Endothelial cell of umbilical vein (primary cell): Measurements from ENCODE around the gene USP4. TPM values are rescaled to one million over a fixed set of nuclear protein-coding genes. Genes with fewer than 3 reads are reported as not detected.
A peak's percentile ranks its signal among the peaks of the same experiment; 100 is the strongest.

ENCODE experiments used
- BruUV-seq: library from RNA; stranded (reverse); fragments of 400-500 nt; replicated peaks from 2 replicates; lab custom pipeline; 2021; lab: Mats Ljungman, UMichigan
- CTCF ChIA-PET: fragments of 300-600, 350-600 bp; sonication (Branson Sonifier 250); formaldehyde crosslinking; loops from one replicate; lab custom pipeline; 2021; ENCODE audit warnings: antibody characterized with exemption, inconsistent platforms; lab: Charles Lee
- POLR2A ChIA-PET: fragments of 300-600, 350-600 bp; sonication (Branson Sonifier 250); formaldehyde crosslinking; loops from one replicate; lab custom pipeline; 2021; ENCODE audit warnings: antibody characterized with exemption, inconsistent platforms; lab: Charles Lee
- DNase-seq: peaks from one replicate; pipeline ENCODE4 v3.0.0-alpha.2; 2011; ENCODE audit warnings: low read depth, low spot score
- FAIRE-seq: peaks from 2 replicates; lab custom pipeline; 2011; peaks lifted over from hg19 to GRCh38; lab: Jason Lieb, UNC
- H2AFZ ChIP-seq: 2 replicates; pipeline ENCODE4 v1.6.0; 2012; ENCODE audit warnings: low read depth, low read length, control low read depth, inconsistent platforms
- H3K27ac ChIP-seq: 2 replicates; pipeline ENCODE4 v1.5.1; 2011; ENCODE audit warnings: low read depth, mild to moderate bottlenecking, control low read depth, low read length, moderate library complexity; ENCODE audit not compliant: insufficient read depth
- H3K27me3 ChIP-seq, 2 experiments: 2 replicates each; pipeline versions ENCODE4 v1.6.0 to v1.6.1; 2011; ENCODE audit warnings: low read length in 2 of 2, mixed read lengths in 1 of 2; ENCODE audit not compliant: control insufficient read depth in 2 of 2, insufficient read depth in 2 of 2
- H3K36me3 ChIP-seq, 2 experiments: 2 replicates in 1 of 2; 3 replicates in 1 of 2; pipeline ENCODE4 v1.5.1; 2011; ENCODE audit warnings: low read length in 2 of 2, mild to moderate bottlenecking in 1 of 2, moderate library complexity in 1 of 2; ENCODE audit not compliant: control insufficient read depth in 2 of 2, insufficient read depth in 2 of 2; ENCODE audit errors: extremely low read depth in 1 of 2
- H3K4me1 ChIP-seq: 3 replicates; pipeline ENCODE4 v1.5.1; 2011; ENCODE audit warnings: mild to moderate bottlenecking, low read length; ENCODE audit not compliant: control insufficient read depth, insufficient read depth; ENCODE audit errors: extremely low read depth
- H3K4me2 ChIP-seq: 2 replicates; pipeline ENCODE4 v1.6.1; 2011; ENCODE audit warnings: low read length, control low read depth, mixed read lengths; ENCODE audit not compliant: insufficient read depth
- H3K4me3 ChIP-seq, 3 experiments: fragments of 200-600 bp in 1 of 3; sonication (generic), shearing (Covaris generic) in 1 of 3; replicated peaks in 1 of 3; 2 replicates each; pipeline ENCODE4 v1.5.1; 2011 to 2016; ENCODE audit warnings: control low read depth in 3 of 3, low read length in 3 of 3, mild to moderate bottlenecking in 2 of 3, inconsistent platforms in 1 of 3, low read depth in 1 of 3, moderate library complexity in 1 of 3; ENCODE audit not compliant: insufficient read depth in 1 of 3
- H3K79me2 ChIP-seq: 2 replicates; pipeline ENCODE4 v1.6.0; 2012; ENCODE audit warnings: low read length, inconsistent platforms; ENCODE audit not compliant: control insufficient read depth, insufficient read depth
- H3K9ac ChIP-seq: replicated peaks from 2 replicates; pipeline ENCODE3; 2011; ENCODE audit warnings: low read length, control low read depth; ENCODE audit not compliant: insufficient read depth; ENCODE audit errors: extremely low read depth
- H3K9me1 ChIP-seq: replicated peaks from 3 replicates; pipeline ENCODE4 v1.6.0; 2011; ENCODE audit warnings: mild to moderate bottlenecking, low read length; ENCODE audit not compliant: control insufficient read depth, insufficient read depth; ENCODE audit errors: extremely low read depth
- H3K9me3 ChIP-seq: replicated peaks from 2 replicates; pipeline ENCODE4 v1.5.1; 2012; ENCODE audit warnings: low read length, inconsistent platforms; ENCODE audit not compliant: control insufficient read depth, insufficient read depth
- H4K20me1 ChIP-seq: replicated peaks from 2 replicates; pipeline ENCODE3; 2011; ENCODE audit warnings: mild to moderate bottlenecking, low read length; ENCODE audit not compliant: control insufficient read depth, insufficient read depth; ENCODE audit errors: extremely low read depth
- CTCF ChIP-seq, 2 donors: IDR thresholded peaks; 1 replicate in 1 of 2; 2 replicates in 1 of 2; pipeline ENCODE4 v1.5.1; 2011; ENCODE audit warnings: low read length in 2 of 2, mild to moderate bottlenecking in 2 of 2, moderate library complexity in 2 of 2, control low read depth in 1 of 2, inconsistent platforms in 1 of 2, low read depth in 1 of 2; ENCODE audit not compliant: insufficient read depth in 1 of 2; ENCODE audit errors: extremely low read depth in 1 of 2
- EZH2 ChIP-seq: IDR thresholded peaks from 2 replicates; pipeline ENCODE4 v1.6.1; 2012; ENCODE audit warnings: borderline replicate concordance, low read depth, mild to moderate bottlenecking, moderate library complexity, low read length, inconsistent platforms; ENCODE audit not compliant: severe bottlenecking
- FOS ChIP-seq: IDR thresholded peaks from 2 replicates; pipeline ENCODE4 v1.6.1; 2011; ENCODE audit warnings: mild to moderate bottlenecking, low read length, moderate library complexity, borderline replicate concordance; ENCODE audit not compliant: insufficient read depth
- GATA2 ChIP-seq: IDR thresholded peaks from 2 replicates; pipeline ENCODE4 v1.7.0; 2011; ENCODE audit warnings: low read depth, mild to moderate bottlenecking, moderate library complexity, mixed read lengths, low read length; ENCODE audit not compliant: insufficient read length, insufficient read depth
- JUN ChIP-seq: IDR thresholded peaks from 2 replicates; pipeline ENCODE4 v1.6.1; 2011; ENCODE audit warnings: borderline replicate concordance, low read depth; ENCODE audit not compliant: insufficient read length, insufficient read depth
- MAX ChIP-seq: IDR thresholded peaks from 2 replicates; pipeline ENCODE4 v1.6.1; 2011; ENCODE audit not compliant: insufficient read depth, insufficient read length
- MYC ChIP-seq: IDR thresholded peaks from one replicate; pipeline ENCODE4 v1.6.1; 2011; ENCODE audit warnings: mild to moderate bottlenecking, low read depth, low read length
- POLR2A ChIP-seq: IDR thresholded peaks from 2 replicates; pipeline ENCODE4 v1.6.1; 2012; ENCODE audit warnings: low read depth, mild to moderate bottlenecking, control low read depth, low read length
- POLR2AphosphoS5 ChIP-seq: IDR thresholded peaks from 2 replicates; pipeline ENCODE4 v1.6.1; 2012; ENCODE audit warnings: low read depth, mild to moderate bottlenecking, control low read depth, low read length, moderate library complexity; ENCODE audit not compliant: insufficient read depth
- dilution Hi-C: fragments of 300-500 bp; cut with MboI; formaldehyde crosslinking; loops from one replicate; pipeline ENCODE4 v1.15.0; 2019; ENCODE audit warnings: low sequenced_read_pairs; ENCODE audit not compliant: extremely low pct_ligation_motif_present
- intact Hi-C: fragments of 100-400 bp; cut with micrococcal nuclease; formaldehyde crosslinking; loops from one replicate; pipeline ENCODE4 v1.10.0; 2022
- polyA plus RNA-seq, 4 experiments: library from polyadenylated mRNA; depleted of rRNA in 3 of 4; stranded (reverse) in 3 of 4; unstranded in 1 of 4; fragments of >200 nt; gene quantifications; 2 replicates each; pipeline versions ENCODE4 v1.2.1 to v1.2.3, GENCODE V29; 2011 to 2012; ENCODE audit warnings: missing spikeins in 1 of 4
- total RNA-seq: library from RNA; stranded (reverse); gene quantifications from 2 replicates; pipeline ENCODE4 v1.2.3, GENCODE V29; 2021

Gene USP4
- total and polyA plus RNA-seq, 2 donors (not counting 3 experiments of a cell fraction or from before 2014, with no cell fraction given) = 39.1 to 61.3 TPM

- peak overlapping the region; percentile 66 for H3K27ac ChIP-seq
- peak; percentile 84 for FAIRE-seq
- intact Hi-C loops = loop anchor here (1.0 kb wide), 3 partner anchors 14 to 53 kb away; partner anchors contain the start of genes TCTA and USP4
- H3K27me3 ChIP-seq = no peaks in the 10 kb centered on the region
- H3K36me3 ChIP-seq = peaks cover 15 to 22% of the 10 kb centered on the region in 2 experiments
- H3K79me2 ChIP-seq = peaks cover 29% of the 10 kb centered on the region
- peak; percentile 79 for DNase-seq
- CTCF ChIA-PET = interaction anchor here (0.9 to 8.2 kb wide), 9 partner anchors 11 to 188 kb away, joined by 3 to 68 read pairs (median 4); partner anchors contain the start of genes KLHDC8B, NICN1, RHOA and TCTA
- peak overlapping the region in 1 of 3 experiments; percentile 20 for H3K4me3 ChIP-seq
- no peak overlapping the region for H2AFZ ChIP-seq
- dilution Hi-C loops = no loop called here
- TF ChIP-seq FOS = no peak
- no peak for TF ChIP-seq MAX
- TF ChIP-seq POLR2A = no peak
- no peak for TF ChIP-seq JUN
- no peak for TF ChIP-seq CTCF (IDR thresholded peaks at IDR 0.05; ENCODE audit: extremely low read depth in 1 of 2, insufficient read depth in 1 of 2, low read depth in 1 of 2, low read length in 2 of 2)
- no peak for TF ChIP-seq POLR2AphosphoS5
- TF ChIP-seq EZH2 = no peak
- no peak for TF ChIP-seq MYC
- no peak for TF ChIP-seq GATA2
- H3K4me2 ChIP-seq = peak overlapping the region; percentile 67
- peak overlapping the region; percentile 32 for H3K9ac ChIP-seq
- no peaks in the 10 kb centered on the region for H4K20me1 ChIP-seq
- no peaks in the 10 kb centered on the region for H3K9me1 ChIP-seq
- no peaks in the 10 kb centered on the region for H3K9me3 ChIP-seq
- TSS peak; percentile 79 for BruUV-seq
- H3K4me1 ChIP-seq = peaks cover 31% of the 10 kb centered on the region
- POLR2A ChIA-PET = interaction anchor here (0.8 to 3.7 kb wide), 3 partner anchors 14 to 70 kb away, joined by 4 to 39 read pairs (median 9); partner anchors contain the start of genes NICN1 and USP4
These were observed 19.0 kb upstream of the USP4 start for GRCh38 chr3:49358884-49359225.
